Stimulated activated CD8-positive, alpha-beta memory T cell treated with anti-CD3 and anti-CD28 coated beads, Interleukin-4, amount 100 ng/mL, for 24 hours (primary cell): Measurements from ENCODE around the gene OTUB2.

Experiments
- DNase-seq: peaks from one replicate; pipeline ENCODE4 v3.0.0-alpha.2; 2020; ENCODE audit warnings: low read depth

OTUB2 gene

GRCh38 chr14:94026173-94026888 lies at the start of gene OTUB2:
Gene OTUB2 (plus strand): TSS chr14:94026340. CDS start chr14:94026538, 198 bp downstream.
- peak; percentile 94 for DNase-seq

DNA sequence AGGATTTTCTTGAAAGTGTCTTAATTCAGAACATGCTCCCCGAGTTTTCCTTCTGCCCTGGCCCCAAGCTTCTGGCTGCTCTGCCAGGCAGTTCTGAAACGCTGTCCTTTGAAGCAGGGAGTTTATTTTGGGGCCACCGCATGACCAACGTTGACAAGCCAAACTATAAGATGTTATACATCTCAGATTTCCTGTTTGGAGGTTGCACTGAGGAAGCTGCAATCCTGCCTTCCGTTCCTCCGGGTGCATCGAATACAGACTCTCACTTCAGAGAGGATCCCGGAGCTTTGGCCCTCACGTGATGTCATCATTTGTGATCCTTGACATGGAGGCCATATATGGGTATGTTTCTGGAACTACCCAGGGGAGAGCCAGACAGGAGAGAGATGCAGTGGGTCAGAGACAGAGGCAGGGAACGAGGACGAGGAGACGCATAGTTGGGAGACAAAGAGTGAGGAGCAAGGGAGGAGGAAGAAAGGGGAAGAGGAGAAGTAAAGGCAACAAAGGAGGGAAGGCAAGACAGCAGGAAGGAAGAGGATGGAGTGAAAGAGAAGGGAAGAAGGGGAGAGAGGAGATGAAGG lies 49.6 kb upstream of the OTUB2 start, which contains the start of gene ASB2:
Gene ASB2 (minus strand): TSS at position 94 of the 581 bp plus-strand sequence. CDS start 12,031 bp downstream, outside the sequence.
- no peak for DNase-seq

GRCh38 chr14:93977171-93977570 lies 49.0 kb upstream of the OTUB2 start:
- DNase-seq, result no peak

GRCh38 chr14:93977790-93978581 lies 48.2 kb upstream of the OTUB2 start:
- peak; percentile 64 for DNase-seq

- no peak for DNase-seq
Observed at GRCh38 chr14:93978735-93979134, 47.4 kb upstream of the OTUB2 start.

GRCh38 chr14:93980456-93981201 lies 45.5 kb upstream of the OTUB2 start:
- no peak for DNase-seq

DNA sequence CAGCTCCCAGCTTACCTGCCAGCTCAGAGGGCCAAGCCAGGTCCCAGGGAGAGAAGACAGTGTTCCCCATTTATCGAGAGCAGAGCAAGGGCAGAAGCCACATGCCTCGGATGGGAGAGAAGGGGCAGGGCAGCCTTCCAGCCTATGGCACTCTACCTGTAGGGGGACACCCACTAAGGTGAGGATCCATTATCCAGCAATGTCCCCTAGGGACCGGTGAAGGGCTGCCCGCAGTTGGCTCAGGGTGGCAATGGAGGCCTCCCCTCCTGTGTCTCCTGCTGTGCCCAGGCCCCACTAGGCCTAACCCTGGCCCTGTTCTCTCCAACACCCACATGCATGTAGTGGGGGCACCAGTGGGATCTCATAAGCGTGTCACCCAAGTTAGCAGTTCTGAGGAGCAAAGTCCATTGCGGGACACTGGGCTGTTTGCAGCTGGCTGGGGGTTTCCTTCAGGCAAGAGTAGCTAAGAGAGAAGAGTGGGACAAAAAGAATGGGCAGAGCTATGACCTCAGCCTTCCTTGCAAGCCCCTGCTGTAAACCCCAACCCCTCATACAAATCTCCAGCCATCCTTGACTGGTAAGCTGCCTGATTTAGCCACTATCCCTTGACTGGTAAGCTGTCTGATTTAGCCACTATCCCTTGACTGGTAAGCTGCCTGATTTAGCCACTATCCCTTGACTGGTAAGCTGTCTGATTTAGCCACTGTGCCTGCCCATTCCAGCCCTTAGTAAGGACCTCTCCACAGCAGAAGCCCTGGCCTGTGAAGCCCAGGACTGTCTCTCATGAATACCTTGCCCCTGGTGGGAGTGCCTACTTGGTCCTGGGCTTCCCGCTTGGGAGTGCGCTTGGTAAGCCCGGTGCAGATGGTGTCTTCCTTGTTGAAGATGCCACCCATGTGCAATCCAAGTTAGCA lies 44.6 kb upstream of the OTUB2 start:
- no peak for DNase-seq

DNA sequence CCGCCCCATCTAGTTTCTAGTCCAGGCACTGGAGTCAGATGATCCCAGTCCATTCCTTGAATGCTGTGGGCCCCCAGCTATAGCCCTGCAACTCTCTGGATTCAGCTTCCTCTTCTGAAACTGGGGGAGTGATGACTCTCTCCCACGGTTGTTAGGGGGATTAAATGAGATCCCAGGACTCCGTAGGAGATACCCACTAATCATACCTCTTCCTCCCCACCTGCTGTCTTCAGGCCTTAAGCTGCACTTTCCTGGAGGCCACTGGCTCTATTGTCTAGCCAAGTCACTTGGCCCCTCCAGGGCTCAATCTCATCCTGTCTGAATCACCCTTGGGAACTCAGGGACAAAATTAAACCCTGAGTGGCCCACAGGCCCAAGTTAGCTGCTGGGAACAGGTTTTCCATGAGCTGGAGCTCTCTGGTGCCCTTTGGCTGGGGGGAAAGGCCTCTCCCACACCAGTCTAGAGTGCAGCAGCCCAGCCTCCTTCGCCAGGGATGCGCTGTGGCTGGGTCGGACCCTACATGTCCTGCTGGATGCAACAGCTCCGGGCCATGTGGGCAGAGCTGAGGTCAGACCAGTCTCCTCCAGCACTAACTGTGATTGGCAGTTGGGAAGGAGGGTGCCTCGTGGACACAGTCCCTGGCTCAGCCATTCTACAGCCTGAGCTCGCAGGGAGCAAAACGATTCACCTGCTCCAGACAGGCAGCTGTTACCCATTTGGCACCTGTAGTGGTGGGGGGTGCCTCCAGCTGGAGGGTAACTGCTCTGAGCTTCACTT lies 43.7 kb upstream of the OTUB2 start:
- no peak for DNase-seq

DNA sequence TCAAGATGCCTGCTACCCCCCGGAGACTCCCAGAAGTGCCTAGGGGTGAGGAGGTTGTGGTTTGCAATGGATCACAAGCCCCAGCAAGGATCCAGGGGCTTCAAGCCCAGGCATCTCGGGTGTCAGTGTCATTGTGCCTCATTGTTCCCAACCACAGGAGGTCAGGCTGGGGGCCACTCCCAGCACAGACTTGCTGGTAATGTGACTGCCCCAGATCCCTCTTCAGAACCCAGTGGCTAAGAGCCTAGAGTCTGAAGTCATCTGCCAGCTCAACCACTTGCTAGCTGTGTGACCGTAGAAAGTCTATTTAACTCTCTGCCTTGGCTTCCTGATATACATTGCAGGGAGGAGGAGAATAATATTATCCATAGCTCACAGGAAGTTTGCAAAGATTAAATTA lies 42.1 kb upstream of the OTUB2 start:
- no peak for DNase-seq

GRCh38 chr14:93984987-93985410 lies 41.1 kb upstream of the OTUB2 start:
- DNase-seq, result no peak

- DNase-seq, result no peak
Observed at GRCh38 chr14:93986955-93987354, 39.2 kb upstream of the OTUB2 start.

DNA sequence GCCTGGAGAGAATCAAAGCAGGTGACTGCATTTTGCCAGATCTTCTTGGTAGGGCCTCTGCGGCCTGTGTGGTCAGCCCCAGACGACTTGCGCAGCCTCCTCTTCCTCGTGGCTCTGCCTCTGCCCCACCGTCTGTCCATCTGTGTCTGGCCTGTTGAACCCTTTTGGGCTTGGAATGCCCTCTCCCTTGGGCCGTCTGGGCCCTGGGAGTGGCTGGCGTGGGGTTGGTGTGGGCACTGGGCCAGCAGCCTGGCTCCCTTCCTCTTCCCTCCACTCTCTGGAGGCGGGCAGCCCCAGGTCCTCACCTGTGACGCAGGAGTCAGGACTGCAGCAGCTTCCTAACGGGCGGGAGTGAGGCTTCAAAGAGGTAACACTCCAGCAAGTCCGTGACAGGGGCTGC lies 38.8 kb upstream of the OTUB2 start:
- no peak for DNase-seq

DNA sequence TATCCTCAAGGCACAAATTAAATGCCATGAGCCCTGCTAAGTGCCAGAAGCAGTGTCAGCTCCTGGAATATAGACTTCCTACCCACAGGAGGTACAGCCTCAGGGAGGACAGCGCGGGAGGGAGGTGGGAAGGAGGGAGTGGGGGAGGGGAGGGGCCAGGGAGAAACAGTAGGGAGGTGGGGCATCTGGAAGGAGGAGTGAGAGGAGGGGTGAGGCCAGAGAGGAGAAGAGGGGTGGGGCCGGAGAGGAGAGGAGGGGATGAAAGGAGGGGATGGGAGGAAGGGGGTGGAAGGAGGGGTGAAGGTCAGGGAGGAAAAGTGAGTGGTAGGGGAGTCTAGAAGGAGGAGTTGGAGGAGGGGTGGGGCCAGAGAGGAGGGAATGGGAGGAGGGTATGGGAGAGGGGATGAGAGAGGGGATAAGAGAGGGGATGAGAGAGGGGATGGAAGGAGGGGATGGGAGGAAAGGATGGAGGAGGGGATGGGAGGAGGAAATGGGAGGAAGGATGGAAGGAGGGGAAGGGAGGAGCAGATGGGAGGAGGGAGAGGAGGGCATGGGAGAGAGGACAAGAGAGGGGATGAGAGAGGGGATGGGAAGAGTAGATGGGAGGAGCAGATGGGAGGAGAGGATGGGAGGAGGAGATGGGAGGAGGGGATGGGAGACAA lies 38.2 kb upstream of the OTUB2 start:
- no peak for DNase-seq

DNA sequence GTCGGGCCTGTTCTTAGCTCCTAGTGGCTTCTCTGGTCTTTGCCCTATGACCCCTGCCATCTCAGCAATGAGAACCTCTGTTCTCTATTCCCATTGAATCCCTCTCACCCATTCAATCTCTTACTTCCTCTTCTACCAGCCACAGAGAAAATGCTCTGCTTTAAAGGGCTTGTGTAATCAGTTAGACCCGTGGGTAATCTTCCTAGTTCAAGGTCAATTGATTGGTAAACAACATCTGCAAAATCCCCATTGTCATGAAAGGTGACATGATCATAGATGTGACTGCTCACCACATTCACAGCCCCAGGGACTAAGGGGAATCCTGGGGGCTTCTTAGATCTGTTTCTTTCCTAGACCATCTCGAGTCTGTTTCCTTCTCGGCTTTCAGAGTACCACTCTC lies 36.2 kb upstream of the OTUB2 start:
- no peak for DNase-seq

- DNase-seq, result no peak
Observed at GRCh38 chr14:93991212-93991611, 34.9 kb upstream of the OTUB2 start.

DNA sequence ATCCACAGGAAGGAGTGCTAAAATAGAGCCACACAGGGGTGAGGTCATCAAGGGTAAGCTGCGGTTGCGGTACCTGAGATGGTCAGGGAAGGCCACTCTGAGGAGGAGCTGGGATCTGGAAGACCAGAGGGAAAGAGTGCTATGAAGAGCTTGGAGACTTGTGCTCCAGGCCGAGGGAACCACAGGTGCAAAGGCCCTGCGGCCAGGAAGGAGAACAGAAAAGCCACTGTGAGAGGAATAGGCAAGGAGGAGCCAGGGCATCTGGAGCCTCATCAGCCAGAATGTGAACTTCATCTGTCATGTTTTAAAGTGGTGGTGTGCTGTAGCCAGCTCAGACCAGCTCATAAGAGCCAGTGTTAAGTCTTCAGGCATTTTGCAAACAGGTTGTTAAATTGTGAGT lies 34.5 kb upstream of the OTUB2 start:
- no peak for DNase-seq

DNA sequence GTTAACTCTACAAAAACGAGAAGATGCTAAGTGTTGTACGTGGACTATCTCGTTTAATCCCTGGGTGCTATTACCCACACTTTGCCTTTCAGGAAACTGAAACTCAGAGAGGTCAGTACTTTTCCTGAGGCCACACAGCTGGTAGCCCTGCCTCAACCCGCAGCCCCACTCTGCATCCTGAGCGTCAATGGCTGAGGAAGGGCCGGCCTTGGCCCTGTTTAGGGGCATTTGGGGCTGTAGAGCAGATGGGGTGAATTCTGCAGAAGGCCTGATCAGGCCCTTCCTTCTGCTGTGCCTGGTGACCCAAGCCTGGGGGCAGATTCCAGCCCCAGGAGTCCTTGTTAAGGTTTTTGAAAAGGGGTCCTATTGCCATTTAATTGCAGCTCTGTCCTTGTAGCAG lies 32.8 kb upstream of the OTUB2 start:
- no peak for DNase-seq

- DNase-seq, result peak; percentile 48
Observed at GRCh38 chr14:93994919-93995682, 31.0 kb upstream of the OTUB2 start.

GRCh38 chr14:93996130-93996695 lies 29.9 kb upstream of the OTUB2 start:
- DNase-seq, result no peak
